Esophagus (tissue), 2 donors: Measurements from ENCODE around the gene RBM19. TPM values are rescaled to one million over a fixed set of nuclear protein-coding genes. Genes with fewer than 3 reads are reported as not detected.

Experiments
- H3K27ac ChIP-seq, 2 donors: one replicate each; pipeline ENCODE4 v1.5.1; 2013; ENCODE audit warnings: low read depth in 2 of 2, mild to moderate bottlenecking in 2 of 2, inconsistent platforms in 1 of 2, low read length in 1 of 2, moderate library complexity in 1 of 2
- H3K27me3 ChIP-seq, 2 donors: one replicate each; pipeline ENCODE4 v1.6.1; 2013; ENCODE audit warnings: low read length in 2 of 2, control low read depth in 1 of 2, mild to moderate bottlenecking in 1 of 2; ENCODE audit not compliant: insufficient read depth in 2 of 2, control insufficient read depth in 1 of 2
- H3K36me3 ChIP-seq, 2 donors: one replicate each; pipeline ENCODE4 v1.6.1; 2013; ENCODE audit warnings: low read length in 1 of 2; ENCODE audit not compliant: control insufficient read depth in 2 of 2, insufficient read depth in 2 of 2
- H3K4me1 ChIP-seq, 2 donors: one replicate each; pipeline ENCODE4 v1.6.1; 2013; ENCODE audit warnings: low read length in 1 of 2; ENCODE audit not compliant: control insufficient read depth in 2 of 2, insufficient read depth in 2 of 2
- H3K4me3 ChIP-seq, 2 donors: one replicate each; pipeline ENCODE4 v1.5.1; 2013; ENCODE audit warnings: low read length in 2 of 2, mild to moderate bottlenecking in 2 of 2, low read depth in 1 of 2, moderate library complexity in 1 of 2
- H3K9me3 ChIP-seq, 2 donors: one replicate each; pipeline ENCODE4 v1.6.1; 2013; ENCODE audit warnings: mild to moderate bottlenecking in 2 of 2, low read depth in 1 of 2, low read length in 1 of 2, moderate library complexity in 1 of 2; ENCODE audit not compliant: control insufficient read depth in 2 of 2, insufficient read depth in 1 of 2
- WGBS, 2 donors: extraction: QIAGEN DNeasy Blood & Tissue Kit; methylation state at CpG; one replicate each; pipeline ENCODE4 v1.1.7; 2013; 5-methylcytosine and 5-hydroxymethylcytosine counted together
- polyA plus RNA-seq, 2 donors: library from polyadenylated mRNA; stranded (reverse); fragments of 200-250 nt; gene quantifications; one replicate each; pipeline ENCODE4 v1.2.3, GENCODE V29; 2013
- donor health status: healthy with polysubstance abuse.
- donor health status: Bipolar disorder and iron deficiency.

Gene RBM19
- polyA plus RNA-seq, 2 donors: 10.2 to 18.5 TPM

DNA sequence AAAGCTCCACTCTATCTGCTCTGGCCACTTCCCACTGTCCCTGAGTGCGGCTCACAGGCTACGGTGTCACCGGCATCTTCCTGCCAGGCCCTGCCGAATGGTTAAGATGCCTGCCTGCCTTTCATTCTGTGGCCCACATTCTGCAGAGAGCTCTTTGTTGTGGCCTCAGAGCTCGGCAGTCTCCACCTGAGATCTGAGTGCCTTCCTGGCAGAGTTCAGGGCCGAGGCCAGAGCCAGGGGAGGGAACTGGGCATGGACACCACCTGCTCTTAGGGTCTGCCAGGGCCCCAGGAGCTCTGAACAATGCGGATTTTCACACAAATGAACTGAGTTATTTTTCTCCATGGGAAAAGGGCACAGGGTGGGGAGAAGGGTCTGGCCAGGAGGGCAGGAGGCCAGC is 127.2 kb downstream of the RBM19 start:
- H3K4me1 ChIP-seq: no peaks in the 10 kb centered on the region
- WGBS, 2 donors: 83 to 90% methylated on average over 7 of the region's 7 CpGs
- peaks cover 0 to 16% of the 10 kb centered on the region in 2 donors for H3K36me3 ChIP-seq
- no peaks in the 10 kb centered on the region for H3K9me3 ChIP-seq
- no peak overlapping the region for H3K27ac ChIP-seq
- no peak overlapping the region for H3K4me3 ChIP-seq
- H3K27me3 ChIP-seq: no peaks in the 10 kb centered on the region

- H3K27me3 ChIP-seq: no peaks in the 10 kb centered on the region
- no peak overlapping the region for H3K4me3 ChIP-seq
- peaks cover 0 to 8% of the 10 kb centered on the region in 2 donors for H3K36me3 ChIP-seq
- H3K4me1 ChIP-seq: no peaks in the 10 kb centered on the region
- H3K9me3 ChIP-seq: no peaks in the 10 kb centered on the region
- H3K27ac ChIP-seq: no peak overlapping the region
- whole genome bisulfite sequencing, 2 donors: 81 to 82% methylated on average over 15 of the region's 15 CpGs
Measured at GRCh38 chr12:113837528-113838296, 128.4 kb downstream of the RBM19 start.

- H3K4me1 ChIP-seq: no peaks in the 10 kb centered on the region
- H3K9me3 ChIP-seq: no peaks in the 10 kb centered on the region
- no peak overlapping the region for H3K27ac ChIP-seq
- peaks cover 0 to 8% of the 10 kb centered on the region in 2 donors for H3K36me3 ChIP-seq
- WGBS, 2 donors: 59 to 62% methylated on average over 5 of the region's 5 CpGs
- H3K4me3 ChIP-seq: no peak overlapping the region
- no peaks in the 10 kb centered on the region for H3K27me3 ChIP-seq
Measured at GRCh38 chr12:113837084-113837483, 129.0 kb downstream of the RBM19 start.

GRCh38 chr12:113835896-113836295 is 130.2 kb downstream of the RBM19 start:
- no peaks in the 10 kb centered on the region for H3K4me1 ChIP-seq
- no peak overlapping the region for H3K27ac ChIP-seq
- peaks cover 0 to 5% of the 10 kb centered on the region in 2 donors for H3K36me3 ChIP-seq
- H3K9me3 ChIP-seq: no peaks in the 10 kb centered on the region
- H3K4me3 ChIP-seq: no peak overlapping the region
- H3K27me3 ChIP-seq: no peaks in the 10 kb centered on the region
- WGBS, 2 donors: 85 to 89% methylated on average over 16 of the region's 16 CpGs

DNA sequence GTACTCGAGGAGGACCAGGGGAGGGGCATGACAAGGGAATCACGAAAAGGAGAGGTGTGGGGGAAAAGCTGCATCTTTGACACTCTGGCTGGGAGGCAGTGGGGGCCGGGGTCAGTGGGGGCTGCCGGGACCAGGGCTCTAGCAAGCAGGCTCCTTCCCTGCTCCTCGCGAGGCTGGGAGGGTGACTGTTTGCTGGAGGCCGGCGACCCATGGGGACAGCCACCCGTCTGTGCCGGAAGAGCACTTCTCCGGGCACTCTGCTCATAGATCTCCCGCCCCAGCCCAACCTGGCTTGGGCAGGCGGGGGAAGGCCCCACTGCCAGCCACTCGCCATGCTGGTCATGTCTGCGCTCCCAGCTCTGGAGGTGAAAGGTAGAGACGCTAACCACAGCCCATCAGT is 130.7 kb downstream of the RBM19 start:
- no peak overlapping the region for H3K4me3 ChIP-seq
- H3K36me3 ChIP-seq: peaks cover 0 to 5% of the 10 kb centered on the region in 2 donors
- H3K27ac ChIP-seq: no peak overlapping the region
- no peaks in the 10 kb centered on the region for H3K9me3 ChIP-seq
- H3K27me3 ChIP-seq: no peaks in the 10 kb centered on the region
- WGBS, 2 donors: 92 to 94% methylated on average over 15 to 16 of the region's 16 CpGs
- H3K4me1 ChIP-seq: no peaks in the 10 kb centered on the region

- no peaks in the 10 kb centered on the region for H3K36me3 ChIP-seq
- H3K9me3 ChIP-seq: no peaks in the 10 kb centered on the region
- WGBS, 2 donors: 93 to 94% methylated on average over 3 of the region's 3 CpGs
- no peak overlapping the region for H3K27ac ChIP-seq
- H3K4me3 ChIP-seq: no peak overlapping the region
- H3K4me1 ChIP-seq: no peaks in the 10 kb centered on the region
- H3K27me3 ChIP-seq: no peaks in the 10 kb centered on the region
Measured at GRCh38 chr12:113833422-113833821, 132.7 kb downstream of the RBM19 start.

GRCh38 chr12:113831476-113831875 is 134.6 kb downstream of the RBM19 start:
- Histone ChIP-seq H3K27me3 (no peaks in the 10 kb centered on the region), H3K9me3 (no peaks in the 10 kb centered on the region), H3K4me1 (no peaks in the 10 kb centered on the region), H3K27ac (no peak overlapping the region), H3K36me3 (no peaks in the 10 kb centered on the region), H3K4me3 (no peak overlapping the region)
- WGBS, 2 donors: 73 to 76% methylated on average over 20 of the region's 20 CpGs

DNA sequence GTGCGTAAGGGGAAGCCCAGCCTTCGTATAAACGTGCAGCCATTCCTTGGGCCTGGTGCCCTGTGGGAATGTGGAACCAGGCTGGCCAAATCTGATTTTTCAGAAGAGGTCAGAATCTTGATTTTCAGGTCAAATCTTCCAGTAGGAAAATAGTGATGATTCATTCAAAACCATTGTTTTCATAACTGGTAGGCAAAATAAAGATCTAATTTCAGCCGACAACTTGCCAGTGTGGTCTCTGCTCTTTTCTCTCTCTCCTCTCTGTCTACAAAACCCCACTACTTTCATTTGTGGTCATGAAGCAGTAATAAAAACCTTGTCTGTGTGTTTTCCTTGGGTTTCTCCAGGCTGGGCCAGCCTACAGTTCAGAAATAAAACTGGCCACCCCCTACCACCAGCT is 135.1 kb downstream of the RBM19 start:
- no peaks in the 10 kb centered on the region for H3K4me1 ChIP-seq
- no peak overlapping the region for H3K4me3 ChIP-seq
- WGBS, 2 donors: 81 to 82% methylated on average over 4 of the region's 4 CpGs
- H3K27me3 ChIP-seq: no peaks in the 10 kb centered on the region
- H3K9me3 ChIP-seq: no peaks in the 10 kb centered on the region
- H3K36me3 ChIP-seq: no peaks in the 10 kb centered on the region
- H3K27ac ChIP-seq: no peak overlapping the region

DNA sequence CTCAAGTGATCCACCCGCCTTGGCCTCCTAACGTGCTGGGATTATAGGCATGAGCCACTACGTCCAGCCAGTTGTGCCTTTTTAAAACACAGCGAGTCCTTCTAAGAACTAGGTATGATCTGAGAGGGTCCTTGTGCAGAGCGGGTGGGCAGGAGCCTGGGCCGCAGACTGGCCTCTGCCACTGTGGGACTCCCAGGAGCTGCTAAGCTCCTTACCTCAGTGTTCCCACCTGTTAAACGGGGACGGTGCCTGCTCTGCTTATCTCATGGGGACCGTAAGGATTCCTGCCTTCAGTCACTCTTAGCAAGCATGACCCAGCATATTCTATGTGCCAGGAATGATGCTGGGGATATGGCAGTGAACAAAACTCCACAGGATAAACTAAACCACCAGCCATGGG is 136.9 kb downstream of the RBM19 start:
- Histone ChIP-seq H3K27me3 (no peaks in the 10 kb centered on the region), H3K36me3 (peaks cover 0 to 3% of the 10 kb centered on the region in 2 donors), H3K9me3 (no peaks in the 10 kb centered on the region), H3K4me3 (no peak overlapping the region), H3K27ac (no peak overlapping the region), H3K4me1 (no peaks in the 10 kb centered on the region)
- 93 to 96% methylated on average over 9 of the region's 9 CpGs for WGBS, 2 donors

DNA sequence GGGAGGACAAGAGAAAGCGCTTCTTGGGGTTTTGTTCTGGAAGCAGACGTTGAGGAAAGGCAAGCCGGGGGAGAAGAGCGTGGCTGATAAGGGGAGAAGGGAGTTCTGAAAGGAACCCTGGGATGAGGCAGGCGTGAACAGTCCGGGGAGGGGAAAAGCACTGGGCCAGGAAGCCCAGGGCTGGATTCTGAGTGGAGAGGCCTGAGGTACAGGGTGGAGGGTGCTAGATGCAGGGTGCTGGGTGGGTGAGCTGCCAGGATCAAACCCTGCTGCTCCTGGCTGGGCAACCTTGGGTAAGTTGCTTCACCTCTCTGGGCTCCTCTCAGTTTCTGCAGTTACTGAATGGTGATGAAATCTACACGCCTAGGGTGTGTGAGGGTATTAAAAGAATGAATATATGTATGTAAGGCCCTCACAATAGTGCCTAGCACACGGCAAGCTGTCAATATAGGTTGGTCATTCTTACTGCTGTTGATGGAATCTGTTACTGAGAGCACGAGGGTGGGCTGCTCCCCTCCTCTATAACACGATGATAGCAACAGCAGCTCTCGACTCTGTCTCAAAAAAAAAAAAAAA is 138.5 kb downstream of the RBM19 start:
- Histone ChIP-seq H3K9me3 (no peaks in the 10 kb centered on the region), H3K36me3 (peaks cover 0 to 8% of the 10 kb centered on the region in 2 donors), H3K4me1 (no peaks in the 10 kb centered on the region), H3K27me3 (no peaks in the 10 kb centered on the region), H3K4me3 (no peak overlapping the region), H3K27ac (no peak overlapping the region)
- WGBS, 2 donors: 83 to 84% methylated on average over 11 of the region's 11 CpGs
